VCaP (cell line): Measurements from ENCODE around the gene TDP2.

ENCODE experiments used
- H3K27ac ChIP-seq: fragments of 450-650 bp; 2 replicates; pipeline ENCODE4 v1.5.1; 2017
- CTCF ChIP-seq: fragments of 450-650 bp; conservative IDR thresholded peaks from 2 replicates; pipeline ENCODE4 v1.5.1; 2017; ENCODE audit warnings: mild to moderate bottlenecking, moderate library complexity

Gene TDP2

GRCh38 chr6:24603241-24603640 is 63.5 kb downstream of the TDP2 start:
- no peak overlapping the region for H3K27ac ChIP-seq
- no peak for TF ChIP-seq CTCF

GRCh38 chr6:24600903-24601302 is 65.8 kb downstream of the TDP2 start:
- peak overlapping the region; percentile 9; the same call in 1 of the 2 replicates for H3K27ac ChIP-seq

More at GRCh38 chr6:24600903-24601302, 65.8 kb downstream of the TDP2 start:
- TF ChIP-seq CTCF, result peak; percentile 35
